ENCODE data around the gene PDXK. TPM values are rescaled to one million over a fixed set of nuclear protein-coding genes. Genes with fewer than 3 reads are reported as not detected.
"Not testable (repeated sequence)": the region's sequence is repeated elsewhere in the genome, so short reads cannot be mapped to it uniquely, and the experiment has no call there.

Gene PDXK
- total RNA-seq, 2 donors from 2014 or later, result 155 to 188 TPM

DNA sequence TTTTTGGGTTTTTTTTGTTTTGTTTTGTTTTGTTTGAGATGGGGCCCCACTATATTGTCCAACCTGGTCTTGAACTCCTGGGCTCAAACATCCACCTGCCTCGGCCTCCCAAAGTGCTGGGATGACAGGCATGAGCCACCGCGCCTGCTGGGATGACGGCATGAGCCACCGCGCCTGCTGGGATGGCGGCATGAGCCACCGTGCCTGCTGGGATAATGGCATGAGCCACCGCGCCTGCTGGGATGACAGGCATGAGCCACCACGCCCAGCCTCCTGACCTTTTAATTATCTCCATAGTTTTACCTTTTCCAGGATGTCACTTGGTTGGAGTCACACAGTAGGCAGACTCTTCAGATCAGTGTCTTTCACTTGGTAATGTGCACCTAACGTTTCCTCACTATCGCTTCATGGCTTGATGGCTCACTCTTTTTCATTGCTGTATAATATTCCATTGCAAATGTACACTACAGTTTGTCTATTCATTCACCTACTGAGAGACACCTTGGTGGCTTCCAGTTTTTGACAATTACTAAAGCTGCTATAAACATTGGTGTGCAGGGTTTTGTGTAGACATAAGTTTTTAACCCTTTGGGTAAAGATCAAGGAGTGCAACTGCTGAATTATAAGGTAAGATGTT is 10.1 kb upstream of the PDXK start:
- Histone ChIP-seq H3K9me3 (no peaks in the 10 kb centered on the region), H3K4me3 (no peak overlapping the region), H3K9ac (ENCODE audit: low read depth in 2 of 2, low read length in 2 of 2) (no peak overlapping the region), H3K27ac (no peak overlapping the region), H3K27me3 (no peaks in the 10 kb centered on the region), H3K36me3 (no peaks in the 10 kb centered on the region), H3K4me1 (no peaks in the 10 kb centered on the region)
- intact Hi-C loops (cut with DNase I), result no loop called here
- TF ChIP-seq, protein P1, sequence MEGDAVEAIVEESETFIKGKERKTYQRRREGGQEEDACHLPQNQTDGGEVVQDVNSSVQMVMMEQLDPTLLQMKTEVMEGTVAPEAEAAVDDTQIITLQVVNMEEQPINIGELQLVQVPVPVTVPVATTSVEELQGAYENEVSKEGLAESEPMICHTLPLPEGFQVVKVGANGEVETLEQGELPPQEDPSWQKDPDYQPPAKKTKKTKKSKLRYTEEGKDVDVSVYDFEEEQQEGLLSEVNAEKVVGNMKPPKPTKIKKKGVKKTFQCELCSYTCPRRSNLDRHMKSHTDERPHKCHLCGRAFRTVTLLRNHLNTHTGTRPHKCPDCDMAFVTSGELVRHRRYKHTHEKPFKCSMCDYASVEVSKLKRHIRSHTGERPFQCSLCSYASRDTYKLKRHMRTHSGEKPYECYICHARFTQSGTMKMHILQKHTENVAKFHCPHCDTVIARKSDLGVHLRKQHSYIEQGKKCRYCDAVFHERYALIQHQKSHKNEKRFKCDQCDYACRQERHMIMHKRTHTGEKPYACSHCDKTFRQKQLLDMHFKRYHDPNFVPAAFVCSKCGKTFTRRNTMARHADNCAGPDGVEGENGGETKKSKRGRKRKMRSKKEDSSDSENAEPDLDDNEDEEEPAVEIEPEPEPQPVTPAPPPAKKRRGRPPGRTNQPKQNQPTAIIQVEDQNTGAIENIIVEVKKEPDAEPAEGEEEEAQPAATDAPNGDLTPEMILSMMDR (IDR thresholded peaks at IDR 0.05), result no peak
- no peak for DNase-seq

DNA sequence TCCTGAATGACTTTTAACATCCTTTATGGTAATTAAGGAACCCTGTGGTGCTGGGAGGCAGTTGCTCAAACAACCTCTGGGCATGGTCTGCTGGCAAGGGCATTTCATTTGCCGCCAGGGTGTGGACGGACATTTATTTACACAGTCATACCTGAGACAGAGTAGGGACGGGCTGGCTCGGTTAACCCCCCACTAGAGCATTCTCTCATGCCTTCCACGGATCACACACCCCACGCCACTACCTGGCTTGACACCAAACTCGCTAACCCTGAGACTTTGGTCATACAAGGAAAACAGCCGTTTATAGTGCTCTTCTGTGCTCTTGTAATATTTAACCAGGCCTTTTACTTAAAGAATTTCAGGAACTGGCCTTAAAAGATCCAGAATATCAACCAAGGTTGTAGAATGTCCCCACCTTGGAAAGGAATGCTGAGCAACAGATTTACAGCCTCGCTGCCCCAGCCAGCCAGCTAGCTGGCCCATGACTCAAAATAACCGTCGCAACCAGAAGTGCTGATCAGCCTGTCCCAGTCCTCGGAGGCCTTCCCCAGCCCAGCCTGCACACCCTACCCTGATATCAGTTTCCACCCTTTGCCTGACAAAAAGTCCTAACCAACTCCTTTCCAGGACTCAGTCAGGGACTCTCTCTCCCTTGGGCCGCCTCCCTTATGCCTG is 6.5 kb upstream of the PDXK start:
- DNase-seq, result peak; percentile 90
- Histone ChIP-seq H3K9ac (ENCODE audit: low read depth in 2 of 2, low read length in 2 of 2) (peak overlapping the region in 1 of 2 donors; percentile 74), H3K4me1 (no peaks in the 10 kb centered on the region), H3K4me3 (no peak overlapping the region), H3K36me3 (no peaks in the 10 kb centered on the region), H3K27ac (peak overlapping the region; percentile 84), H3K9me3 (no peaks in the 10 kb centered on the region), H3K27me3 (no peaks in the 10 kb centered on the region)
- TF ChIP-seq, protein P1 (IDR thresholded peaks at IDR 0.05), result no peak
- intact Hi-C loops (cut with DNase I), result no loop called here

DNA sequence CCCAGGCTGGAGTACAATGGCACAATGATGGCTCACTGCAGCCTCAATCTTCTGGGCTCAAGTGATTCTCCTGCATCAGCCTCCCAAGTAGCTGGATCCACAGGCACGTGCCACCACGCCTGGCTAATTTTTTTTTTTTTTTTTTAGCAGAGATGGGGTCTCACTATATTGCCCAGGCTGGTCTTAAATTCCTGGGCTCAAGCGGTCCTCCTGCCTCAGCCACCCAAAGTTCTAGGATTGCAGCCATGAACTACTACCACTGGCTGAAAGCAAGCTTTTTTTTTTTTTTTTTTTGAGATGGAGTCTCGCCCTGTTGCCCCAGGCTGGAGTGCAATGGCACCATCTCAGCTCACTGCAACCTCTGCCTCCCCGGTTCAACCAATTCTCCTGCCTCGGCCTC is 5.8 kb upstream of the PDXK start:
- H3K27me3 ChIP-seq; H3K36me3 ChIP-seq; DNase-seq; intact Hi-C loops (cut with DNase I); H3K4me1 ChIP-seq; H3K4me3 ChIP-seq; H3K9me3 ChIP-seq: not testable (repeated sequence)
- Histone ChIP-seq H3K9ac (ENCODE audit: low read depth in 2 of 2, low read length in 2 of 2) (peak overlapping the region in 1 of 2 donors; percentile 74), H3K27ac (peak overlapping the region; percentile 84)

DNA sequence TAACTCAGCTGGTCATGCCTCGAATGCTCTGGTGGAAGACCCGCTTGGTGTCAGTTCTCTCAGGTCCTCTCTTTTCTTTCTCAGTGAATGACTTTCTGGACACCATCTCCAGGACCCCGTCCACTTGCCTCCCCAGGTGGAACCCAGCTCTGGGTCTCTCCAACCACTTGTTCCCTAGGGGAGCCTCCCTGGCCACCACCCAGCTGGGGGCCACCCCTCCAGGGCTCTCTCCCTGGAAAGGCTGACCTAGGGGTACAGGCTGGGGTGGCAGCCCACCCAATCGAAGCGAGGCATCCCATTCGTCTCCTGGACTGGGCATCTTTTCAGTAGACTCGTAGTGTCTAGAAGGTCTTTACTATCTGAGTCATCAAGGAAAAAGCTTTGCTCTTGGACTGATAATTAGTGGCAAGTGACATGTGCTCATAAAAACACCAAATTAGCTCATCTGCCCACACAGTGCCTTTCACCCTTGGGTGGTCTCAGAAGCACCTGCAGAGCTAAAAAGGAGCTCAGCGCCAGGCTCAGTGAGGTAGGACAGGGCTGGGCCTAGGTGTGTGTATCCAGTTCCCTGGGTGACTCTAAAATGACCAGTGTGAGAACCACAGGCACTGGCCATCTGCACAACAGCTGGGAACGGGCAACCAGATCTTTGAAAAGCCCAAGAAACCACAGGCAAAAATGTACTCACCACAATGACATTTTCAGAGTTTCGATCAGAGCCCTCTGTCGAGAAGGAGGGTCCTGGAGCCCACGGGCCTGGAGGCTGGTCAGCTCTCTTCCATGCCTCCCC is 2.4 kb upstream of the PDXK start:
- DNase-seq, result no peak
- no peak overlapping the region for H3K27ac ChIP-seq

DNA sequence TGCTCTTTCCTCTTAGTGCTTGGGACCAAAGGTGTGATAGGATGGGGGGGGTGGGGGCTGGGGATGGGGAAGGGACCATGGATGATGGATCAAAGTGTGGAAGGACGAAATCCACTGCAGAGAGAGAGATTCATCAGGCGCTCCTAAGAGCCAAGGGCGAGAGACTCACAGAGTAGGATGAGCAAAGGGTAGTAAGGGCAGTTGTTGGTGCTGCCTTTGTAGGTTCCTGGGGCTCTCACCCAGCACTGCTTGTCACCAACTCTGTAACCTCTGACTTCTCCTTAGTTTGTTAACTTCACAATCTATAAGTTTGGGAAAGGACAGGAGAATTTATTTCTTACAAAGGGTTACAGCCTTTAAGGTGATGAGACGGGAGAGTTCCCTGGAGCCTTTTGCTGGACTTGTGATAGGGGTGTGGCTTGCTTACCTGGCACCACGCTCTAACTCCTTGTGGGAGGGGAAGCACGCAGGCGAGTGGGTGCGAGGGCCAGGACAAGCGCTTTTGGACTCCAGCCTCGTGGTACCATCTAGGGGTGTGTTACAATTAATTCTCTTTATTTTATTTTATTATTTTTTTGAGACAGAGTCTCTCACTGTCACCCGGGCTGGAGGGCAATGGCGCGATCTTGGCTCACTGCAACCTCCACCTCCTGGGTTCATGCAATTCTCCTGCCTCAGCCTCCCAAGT is 1.6 kb upstream of the PDXK start:
- Histone ChIP-seq H3K27me3 (no peaks in the 10 kb centered on the region), H3K9ac (ENCODE audit: low read depth in 2 of 2, low read length in 2 of 2) (no peak overlapping the region), H3K4me1 (peaks cover 17% of the 10 kb centered on the region), H3K4me3 (no peak overlapping the region), H3K27ac (no peak overlapping the region), H3K36me3 (no peaks in the 10 kb centered on the region), H3K9me3 (no peaks in the 10 kb centered on the region)
- TF ChIP-seq, protein P1 (IDR thresholded peaks at IDR 0.05), result no peak
- no peak for DNase-seq
- intact Hi-C loops (cut with DNase I), result no loop called here

More for the DNA sequence above, 2.4 kb upstream of the PDXK start:
- H3K27me3 ChIP-seq, result no peaks in the 10 kb centered on the region
- TF ChIP-seq, protein P1 (IDR thresholded peaks at IDR 0.05), result no peak
- intact Hi-C loops (cut with DNase I), result no loop called here
- no peaks in the 10 kb centered on the region for H3K36me3 ChIP-seq
- no peak overlapping the region for H3K4me3 ChIP-seq
- peaks cover 10% of the 10 kb centered on the region for H3K4me1 ChIP-seq
- H3K9me3 ChIP-seq, result no peaks in the 10 kb centered on the region
- peak overlapping the region in 1 of 2 donors; percentile 34 for H3K9ac ChIP-seq (ENCODE audit: low read depth in 2 of 2, low read length in 2 of 2)

Data from colonic mucosa (tissue), 4 donors.